Measurements from ENCODE around the gene DCUN1D3. TPM values are rescaled to one million over a fixed set of nuclear protein-coding genes. Genes with fewer than 3 reads are reported as not detected.

The DCUN1D3 gene
- total and polyA plus RNA-seq, 2 experiments from 2014 or later: 4.5 to 9.2 TPM

DNA sequence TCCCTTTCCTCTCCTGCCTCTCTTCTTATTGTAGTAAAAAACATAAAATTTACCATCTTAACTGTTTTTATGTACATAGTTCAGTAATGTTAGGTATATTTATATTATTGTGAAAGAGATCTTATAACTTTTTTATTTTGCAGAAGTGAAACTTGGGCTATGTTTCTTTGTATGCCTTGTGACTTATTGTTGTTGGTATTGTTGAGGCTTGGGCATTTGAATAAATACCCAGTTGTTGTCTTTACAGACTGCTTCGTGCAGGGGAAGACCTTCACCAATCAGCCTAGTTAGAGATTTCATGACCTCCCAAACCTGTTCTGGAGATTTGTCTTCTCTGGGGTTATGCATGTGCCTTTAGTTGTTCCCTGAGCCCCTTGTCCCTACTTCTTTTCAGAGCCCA lies 61.9 kb downstream of the DCUN1D3 start:
- no peak overlapping the region for H3K27ac ChIP-seq
- no peaks in the 10 kb centered on the region for H3K27me3 ChIP-seq
- no peak for DNase-seq (ENCODE audit: low read depth in 1 of 2, low spot score in 1 of 2)
- TF ChIP-seq CTCF (IDR thresholded peaks at IDR 0.05; ENCODE audit: low read depth, low read length): no peak
- no peak overlapping the region for H3K4me3 ChIP-seq
- no peaks in the 10 kb centered on the region for H3K36me3 ChIP-seq
- no peaks in the 10 kb centered on the region for H3K4me1 ChIP-seq (ENCODE audit: low read depth)
- no peaks in the 10 kb centered on the region for H3K9me3 ChIP-seq (ENCODE audit: low read depth)

GRCh38 chr16:20833086-20833485 lies 67.1 kb downstream of the DCUN1D3 start:
- no peak for DNase-seq (ENCODE audit: low read depth in 1 of 2, low spot score in 1 of 2)
- no peak overlapping the region for H3K4me3 ChIP-seq
- H3K27ac ChIP-seq: no peak overlapping the region
- TF ChIP-seq CTCF (IDR thresholded peaks at IDR 0.05; ENCODE audit: low read depth, low read length): no peak
- H3K9me3 ChIP-seq (ENCODE audit: low read depth): no peaks in the 10 kb centered on the region
- H3K27me3 ChIP-seq: no peaks in the 10 kb centered on the region
- H3K4me1 ChIP-seq (ENCODE audit: low read depth): no peaks in the 10 kb centered on the region
- no peaks in the 10 kb centered on the region for H3K36me3 ChIP-seq

DNA sequence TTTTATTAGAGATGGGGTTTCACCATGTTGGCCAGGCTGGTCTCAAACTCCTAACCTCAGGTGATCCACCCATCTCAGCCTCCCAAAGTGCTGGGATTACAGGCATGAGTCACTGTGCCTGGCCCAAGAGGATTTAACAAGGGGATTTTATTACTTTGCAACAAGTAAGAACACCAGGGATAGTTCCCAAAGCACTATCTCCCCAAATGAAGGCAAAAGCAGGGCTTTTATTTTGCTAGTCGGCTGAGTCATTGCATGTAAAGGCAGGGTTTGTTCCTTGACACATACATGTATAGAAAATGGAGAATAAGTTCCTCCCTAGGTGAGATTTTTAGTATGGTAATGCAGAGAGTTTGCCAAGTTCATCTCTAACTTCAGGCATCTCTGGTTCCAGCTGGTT lies 69.8 kb downstream of the DCUN1D3 start:
- Histone ChIP-seq H3K9me3 (ENCODE audit: low read depth) (no peaks in the 10 kb centered on the region), H3K4me1 (ENCODE audit: low read depth) (no peaks in the 10 kb centered on the region), H3K4me3 (no peak overlapping the region), H3K27ac (no peak overlapping the region), H3K27me3 (no peaks in the 10 kb centered on the region), H3K36me3 (peaks cover 10% of the 10 kb centered on the region)
- no peak for DNase-seq (ENCODE audit: low read depth in 1 of 2, low spot score in 1 of 2)
- no peak for TF ChIP-seq CTCF (IDR thresholded peaks at IDR 0.05; ENCODE audit: low read depth, low read length)

DNA sequence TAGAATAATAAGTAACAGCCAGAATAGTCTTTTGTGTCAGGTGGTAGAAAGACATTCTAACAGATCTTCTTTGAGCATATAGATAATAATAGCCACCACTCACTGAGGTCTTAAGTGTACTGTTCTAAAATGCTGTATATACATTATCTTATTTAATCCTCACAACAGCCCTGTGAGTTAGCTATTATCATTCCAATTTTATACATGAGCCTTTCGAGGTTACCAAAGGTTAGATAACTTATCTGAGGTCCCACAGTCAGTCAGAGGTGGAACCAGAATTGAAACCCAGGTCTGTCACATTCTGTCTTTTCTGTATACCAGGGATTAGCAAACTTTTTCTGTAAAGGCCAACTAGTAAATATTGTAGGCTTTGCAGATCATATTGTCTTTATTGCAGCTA lies 70.6 kb downstream of the DCUN1D3 start:
- H3K36me3 ChIP-seq: peaks cover 10% of the 10 kb centered on the region
- H3K4me3 ChIP-seq: no peak overlapping the region
- H3K4me1 ChIP-seq (ENCODE audit: low read depth): no peaks in the 10 kb centered on the region
- no peaks in the 10 kb centered on the region for H3K27me3 ChIP-seq
- no peak for DNase-seq (ENCODE audit: low read depth in 1 of 2, low spot score in 1 of 2)
- TF ChIP-seq CTCF (IDR thresholded peaks at IDR 0.05; ENCODE audit: low read depth, low read length): no peak
- H3K27ac ChIP-seq: no peak overlapping the region
- no peaks in the 10 kb centered on the region for H3K9me3 ChIP-seq (ENCODE audit: low read depth)

DNA sequence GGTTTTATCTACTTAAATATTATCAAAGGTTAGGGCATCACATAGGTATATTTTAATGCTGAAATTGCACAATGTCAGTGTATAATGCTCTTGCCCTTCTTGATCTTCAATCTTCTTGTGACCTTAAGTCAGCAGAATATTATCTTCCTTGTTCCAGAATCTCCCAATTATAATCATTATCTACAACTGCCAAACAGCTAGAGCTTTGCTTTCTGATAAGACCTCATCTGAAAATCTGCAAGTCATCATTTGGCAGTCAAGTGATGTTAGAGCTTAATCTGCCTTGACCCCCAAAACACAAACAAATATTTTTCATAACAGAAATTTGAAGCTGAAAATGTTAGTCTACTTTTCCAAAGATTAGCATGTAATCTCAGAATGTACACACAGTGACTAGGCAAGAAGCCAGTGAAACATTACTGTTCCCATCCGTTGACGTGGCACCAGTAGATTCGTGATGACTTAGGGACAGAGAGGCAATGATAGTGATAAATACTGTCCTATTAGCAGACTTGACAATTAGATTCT lies 74.1 kb downstream of the DCUN1D3 start:
- H3K36me3 ChIP-seq: peaks cover 13% of the 10 kb centered on the region
- H3K27me3 ChIP-seq: no peaks in the 10 kb centered on the region
- peak in 1 of 2 donors; percentile 40 for DNase-seq (ENCODE audit: low read depth in 1 of 2, low spot score in 1 of 2)
- H3K4me1 ChIP-seq (ENCODE audit: low read depth): peaks cover 3% of the 10 kb centered on the region
- no peaks in the 10 kb centered on the region for H3K9me3 ChIP-seq (ENCODE audit: low read depth)
- no peak for TF ChIP-seq CTCF (IDR thresholded peaks at IDR 0.05; ENCODE audit: low read depth, low read length)
- no peak overlapping the region for H3K27ac ChIP-seq
- no peak overlapping the region for H3K4me3 ChIP-seq

Measured in cardiac muscle cell (in vitro differentiated cells and primary cell).